Frontal cortex (tissue), 4 donors: Measurements from ENCODE around the gene HLCS. TPM values are rescaled to one million over a fixed set of nuclear protein-coding genes. Genes with fewer than 3 reads are reported as not detected.

ENCODE experiments used
- DNase-seq, 2 donors: peaks; one replicate each; pipeline ENCODE4 v3.0.0; 2012; ENCODE audit warnings: low spot score in 2 of 2
- FAIRE-seq: peaks from 2 replicates; lab custom pipeline; 2012; peaks lifted over from hg19 to GRCh38; lab: Jason Lieb, UNC
- total RNA-seq: library from RNA; depleted of rRNA; stranded (reverse); fragments of >200 nt; gene quantifications from one replicate; pipeline ENCODE4 v1.2.3, GENCODE V29; 2014
- donor health status: control.
- donor health status: control.
- donor health status: control.

Gene HLCS
- total RNA-seq, 1 donor from 2014 or later, result 23.2 TPM

- FAIRE-seq, result no peak
- DNase-seq, result no peak
Measured at GRCh38 chr21:36890086-36890485, 76.4 kb downstream of the HLCS start.

- DNase-seq, result no peak
Measured at GRCh38 chr21:36889401-36889800, 77.1 kb downstream of the HLCS start.

DNA sequence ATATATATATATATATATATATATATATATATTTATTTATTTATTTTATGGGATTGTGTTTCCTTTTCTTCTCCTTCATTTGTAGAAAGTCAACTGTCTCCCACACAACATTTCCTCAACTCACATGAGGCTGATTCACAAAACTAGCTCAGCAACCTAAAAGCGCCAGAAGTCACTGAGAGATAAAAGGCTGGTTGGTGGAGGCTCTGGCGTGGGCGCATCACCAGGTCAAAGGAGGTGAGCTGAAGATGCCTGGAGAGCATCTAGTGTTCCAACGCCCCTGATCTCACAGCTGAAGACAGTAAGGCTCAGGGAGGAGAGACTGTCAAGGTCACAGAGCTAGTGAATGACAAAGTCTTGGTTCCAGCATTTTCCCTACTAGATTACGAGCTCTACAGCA is 78.0 kb downstream of the HLCS start:
- FAIRE-seq (no peak), DNase-seq (no peak)

More at GRCh38 chr21:36889401-36889800, 77.1 kb downstream of the HLCS start:
- no peak for FAIRE-seq

GRCh38 chr21:36887963-36888362 is 78.5 kb downstream of the HLCS start:
- FAIRE-seq (no peak), DNase-seq (no peak)

DNA sequence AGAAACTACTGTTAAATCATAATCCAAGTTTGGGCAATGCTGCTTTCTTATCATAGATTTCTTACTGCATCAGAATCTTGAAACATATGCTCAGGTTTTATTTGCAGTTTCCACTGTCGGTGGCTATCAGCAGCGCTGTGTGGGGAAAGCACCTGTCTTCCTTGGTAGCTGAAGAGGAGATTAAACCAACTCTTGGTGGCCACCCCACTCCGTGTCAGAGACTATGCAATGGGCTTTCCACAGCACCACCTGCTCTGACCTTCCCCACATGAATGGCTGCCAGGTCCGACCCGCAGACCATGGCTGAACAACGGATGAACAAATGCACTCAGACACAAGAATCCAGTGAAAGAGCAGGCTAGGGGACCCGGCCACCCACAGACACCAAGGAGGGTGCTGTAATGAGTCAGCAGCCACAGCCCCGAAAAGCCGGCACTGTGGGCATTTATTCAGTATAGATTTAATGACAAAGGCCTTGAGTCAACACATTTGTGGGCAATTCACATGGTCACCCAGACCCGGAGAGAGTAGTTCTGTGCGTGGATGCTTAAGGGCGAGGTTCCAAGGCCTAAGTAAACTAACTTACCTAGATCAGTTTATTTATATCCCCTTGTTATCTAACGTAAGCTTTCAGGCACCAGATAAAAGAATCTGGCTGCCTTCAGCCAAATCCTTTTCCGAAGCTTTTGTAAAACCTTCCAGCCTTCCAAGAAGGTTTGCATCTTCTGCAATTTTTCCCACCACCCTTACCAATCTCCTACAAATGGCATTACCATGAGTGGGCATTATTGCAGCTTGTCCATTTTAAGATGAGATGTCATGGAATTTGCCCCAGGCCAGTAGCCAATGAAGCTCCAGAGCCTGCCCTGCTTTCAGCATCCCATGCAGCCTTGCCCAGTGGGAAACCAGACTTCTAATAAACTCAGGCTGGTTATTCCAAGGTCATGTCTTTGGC is 82.7 kb downstream of the HLCS start:
- FAIRE-seq (no peak), DNase-seq (no peak)

GRCh38 chr21:36882776-36883175 is 83.7 kb downstream of the HLCS start:
- DNase-seq, result no peak
- FAIRE-seq, result no peak

DNA sequence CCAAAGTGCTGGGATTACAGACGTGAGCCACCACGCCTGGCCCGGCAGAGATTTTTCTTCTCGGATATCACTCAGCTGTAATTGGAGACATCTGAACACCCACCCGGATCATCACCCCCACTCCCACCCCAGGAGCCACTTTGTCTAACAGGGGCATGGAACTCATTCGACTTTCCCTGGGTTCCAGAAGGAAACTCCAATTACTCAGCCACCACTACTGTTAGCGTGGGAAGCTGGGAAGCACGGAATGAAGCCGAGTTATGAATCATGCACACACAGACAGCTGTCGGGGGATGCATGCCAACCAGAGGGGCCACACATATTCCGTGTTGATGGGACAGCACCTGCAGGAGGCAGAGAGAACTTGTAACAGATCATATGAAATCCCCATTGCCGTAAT is 85.2 kb downstream of the HLCS start:
- DNase-seq (peak in 1 of 2 donors; percentile 46), FAIRE-seq (no peak)

DNA sequence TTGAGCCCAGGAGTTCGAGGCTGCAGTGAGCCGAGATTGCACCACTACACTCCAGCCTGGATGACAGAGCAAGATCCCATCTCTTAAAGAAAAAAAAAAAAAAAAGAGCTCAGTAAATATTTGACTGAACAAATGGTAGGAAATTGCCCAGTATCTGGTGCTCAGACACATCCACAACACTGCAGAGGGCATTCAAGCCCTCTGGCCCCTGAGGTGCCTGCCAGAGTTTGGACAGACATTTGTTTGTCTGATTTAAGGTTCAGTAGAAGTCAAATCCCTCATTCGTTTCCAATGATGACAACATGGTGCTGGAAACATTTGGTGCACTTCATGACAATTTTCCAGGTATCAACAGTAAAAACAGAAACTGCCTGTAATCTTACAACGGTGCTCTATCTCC is 86.6 kb downstream of the HLCS start:
- FAIRE-seq, result no peak

GRCh38 chr21:36877741-36878140 is 88.7 kb downstream of the HLCS start:
- no peak for DNase-seq
- FAIRE-seq, result no peak

More for the DNA sequence above, 86.6 kb downstream of the HLCS start:
- no peak for DNase-seq

GRCh38 chr21:36874665-36875064 is 91.8 kb downstream of the HLCS start:
- no peak for FAIRE-seq
- DNase-seq, result no peak

DNA sequence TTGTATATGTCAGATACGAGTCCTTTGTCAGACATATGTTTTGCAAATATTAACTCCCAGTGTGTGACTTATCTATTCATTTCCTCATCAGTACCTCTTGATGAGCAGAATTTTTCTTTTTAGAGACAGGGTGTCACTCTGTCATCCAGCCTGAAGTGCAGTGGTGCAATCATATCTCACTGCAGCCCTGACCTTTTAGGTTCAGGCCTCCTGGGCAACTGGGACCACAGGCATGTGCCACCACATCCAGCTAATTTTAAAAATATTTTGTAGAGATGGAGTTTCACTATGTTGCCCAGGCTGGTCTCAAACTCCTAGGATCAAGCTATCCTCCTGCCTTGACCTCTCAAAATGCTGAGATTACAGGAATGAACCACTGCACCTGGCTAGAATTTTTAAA is 93.0 kb downstream of the HLCS start:
- FAIRE-seq, result no peak
- no peak for DNase-seq

DNA sequence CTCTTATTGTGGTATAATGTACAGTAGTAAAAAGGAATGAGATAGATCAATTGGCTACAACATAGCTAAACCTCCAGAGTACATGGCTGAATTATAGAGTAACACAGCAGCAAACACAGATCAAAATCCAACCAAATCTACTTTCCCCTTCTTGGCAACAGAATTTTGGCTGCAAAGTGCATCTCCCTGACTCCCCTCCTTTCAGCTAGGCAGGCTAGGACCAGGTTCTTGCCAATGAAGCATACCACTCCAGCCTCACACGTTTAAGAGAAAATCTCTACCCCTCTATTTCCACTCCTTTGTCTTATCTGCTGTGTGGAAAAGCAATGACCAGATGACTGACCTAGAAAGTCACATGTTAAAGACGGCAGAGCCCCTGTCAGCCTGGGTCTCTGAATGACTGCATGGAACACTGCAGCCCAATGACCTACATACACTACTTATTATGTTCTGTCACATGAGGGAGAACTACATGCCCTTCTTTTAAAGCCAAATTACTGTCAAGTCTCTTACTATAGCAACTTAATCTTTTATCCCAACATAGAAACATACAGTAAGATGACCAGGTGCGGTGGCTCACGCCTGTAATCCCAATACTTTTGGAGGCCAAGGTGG is 99.1 kb downstream of the HLCS start:
- no peak for FAIRE-seq

GRCh38 chr21:36866419-36866818 is 100.0 kb downstream of the HLCS start:
- FAIRE-seq (no peak), DNase-seq (no peak)

More for the DNA sequence above, 99.1 kb downstream of the HLCS start:
- no peak for DNase-seq

- no peak for FAIRE-seq
- no peak for DNase-seq
Measured at GRCh38 chr21:36864974-36865373, 101.5 kb downstream of the HLCS start.

DNA sequence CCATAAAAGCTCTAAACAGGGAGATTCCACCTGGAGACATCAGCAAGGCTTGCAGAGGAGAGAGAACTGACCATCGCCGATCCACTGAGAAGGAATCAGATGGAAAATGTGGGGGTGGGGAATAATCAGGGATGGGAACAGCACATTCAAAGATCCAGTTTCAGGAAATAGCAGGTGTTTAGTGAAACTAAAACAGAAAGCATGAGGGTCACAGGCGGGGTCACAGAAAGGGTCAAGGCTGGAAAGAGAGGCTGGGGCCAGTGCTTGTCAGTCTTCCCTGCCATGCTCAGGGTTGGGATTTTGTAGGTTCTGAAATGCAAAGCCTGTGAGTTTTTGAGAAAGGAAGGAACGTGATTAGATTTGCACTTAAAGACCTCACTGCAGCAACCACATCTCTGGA is 103.2 kb downstream of the HLCS start:
- no peak for FAIRE-seq
- no peak for DNase-seq

DNA sequence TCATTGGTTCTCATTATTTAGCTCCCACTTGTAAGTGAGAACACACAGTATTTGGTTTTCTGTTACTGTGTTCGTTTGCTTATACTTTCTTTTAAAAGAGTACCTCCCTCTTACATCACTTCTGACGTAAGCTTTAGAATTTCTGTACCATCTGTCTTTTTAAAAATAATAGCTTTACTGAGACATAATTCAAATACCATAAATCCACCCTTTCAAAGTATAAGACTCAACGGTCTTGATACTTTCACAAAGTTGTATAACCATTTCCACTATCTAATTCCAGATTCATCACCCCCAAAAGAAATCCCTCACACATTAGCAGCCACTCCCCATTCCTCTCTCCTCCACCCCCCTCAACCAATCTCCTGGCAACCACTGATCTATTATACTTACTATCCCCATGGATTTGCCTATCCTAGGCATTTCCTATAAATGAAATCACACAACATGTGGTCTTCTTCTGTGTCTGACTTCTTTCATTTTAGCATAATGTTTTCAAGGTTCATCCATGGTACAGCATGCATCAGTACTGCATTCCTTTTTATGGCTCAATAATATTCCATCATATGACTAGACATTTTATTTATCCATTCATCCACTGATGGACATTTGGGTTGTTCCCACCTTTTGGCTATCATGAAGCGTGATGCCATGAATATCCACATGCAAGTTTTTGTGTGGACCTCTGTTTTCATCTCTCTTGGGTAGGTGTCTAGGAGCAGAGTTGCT is 104.7 kb downstream of the HLCS start:
- FAIRE-seq (no peak), DNase-seq (no peak)

GRCh38 chr21:36860736-36861594 is 105.5 kb downstream of the HLCS start:
- no peak for DNase-seq
- FAIRE-seq, result no peak

- FAIRE-seq (no peak), DNase-seq (no peak)
Measured at GRCh38 chr21:36859744-36860501, 106.5 kb downstream of the HLCS start.
